GM12872 (cell line): ENCODE results near the gene TAGAP.
A peak's percentile ranks its signal among the peaks of the same experiment; 100 is the strongest.

Source experiments
- TF ChIP-seq, protein P1 (sequence below): IDR thresholded peaks from 3 replicates; pipeline ENCODE4 v1.5.1; 2011; ENCODE audit warnings: low read depth, mild to moderate bottlenecking, low read length, moderate library complexity; ENCODE audit not compliant: insufficient read depth

Gene TAGAP

DNA sequence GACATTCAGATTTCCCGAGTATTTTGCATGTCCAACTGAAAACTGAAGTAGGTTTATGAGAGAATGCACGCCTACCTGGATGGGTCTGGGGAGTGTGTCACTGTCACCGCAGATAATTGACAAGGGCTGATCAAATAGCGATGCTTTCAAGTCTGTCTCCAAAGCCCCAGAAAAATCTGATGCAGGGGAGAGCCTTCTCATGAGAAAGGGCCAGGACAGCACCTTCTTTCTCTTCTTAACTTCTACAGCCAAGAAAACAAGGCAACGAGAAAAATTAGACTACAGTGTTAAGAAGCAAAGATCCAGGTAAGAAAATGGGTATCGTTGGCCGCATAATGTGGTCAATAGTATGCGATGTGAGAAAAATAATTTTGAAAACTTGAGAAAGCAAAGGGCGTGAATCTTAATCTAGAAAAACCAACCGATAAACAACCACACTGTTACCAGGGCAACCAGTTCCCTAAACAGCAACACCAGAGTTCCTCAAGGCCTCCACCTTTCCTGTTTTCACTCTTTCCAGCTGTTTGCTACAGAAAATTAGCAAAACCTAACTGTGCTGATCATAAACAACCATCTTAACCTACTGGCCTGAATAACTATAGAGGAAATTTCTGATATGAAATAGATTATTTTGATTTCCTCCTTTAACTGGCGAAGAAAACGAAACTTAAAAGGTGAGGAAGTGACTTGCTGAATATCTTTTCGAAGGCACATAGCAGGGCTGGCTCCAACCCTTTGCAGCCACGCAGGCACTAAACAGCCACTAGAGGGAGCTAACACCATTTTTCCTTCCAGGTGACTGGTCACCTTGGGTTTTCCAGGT is 2.6 kb downstream of the TAGAP start:
- TF ChIP-seq, protein P1, sequence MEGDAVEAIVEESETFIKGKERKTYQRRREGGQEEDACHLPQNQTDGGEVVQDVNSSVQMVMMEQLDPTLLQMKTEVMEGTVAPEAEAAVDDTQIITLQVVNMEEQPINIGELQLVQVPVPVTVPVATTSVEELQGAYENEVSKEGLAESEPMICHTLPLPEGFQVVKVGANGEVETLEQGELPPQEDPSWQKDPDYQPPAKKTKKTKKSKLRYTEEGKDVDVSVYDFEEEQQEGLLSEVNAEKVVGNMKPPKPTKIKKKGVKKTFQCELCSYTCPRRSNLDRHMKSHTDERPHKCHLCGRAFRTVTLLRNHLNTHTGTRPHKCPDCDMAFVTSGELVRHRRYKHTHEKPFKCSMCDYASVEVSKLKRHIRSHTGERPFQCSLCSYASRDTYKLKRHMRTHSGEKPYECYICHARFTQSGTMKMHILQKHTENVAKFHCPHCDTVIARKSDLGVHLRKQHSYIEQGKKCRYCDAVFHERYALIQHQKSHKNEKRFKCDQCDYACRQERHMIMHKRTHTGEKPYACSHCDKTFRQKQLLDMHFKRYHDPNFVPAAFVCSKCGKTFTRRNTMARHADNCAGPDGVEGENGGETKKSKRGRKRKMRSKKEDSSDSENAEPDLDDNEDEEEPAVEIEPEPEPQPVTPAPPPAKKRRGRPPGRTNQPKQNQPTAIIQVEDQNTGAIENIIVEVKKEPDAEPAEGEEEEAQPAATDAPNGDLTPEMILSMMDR, result peak; percentile 96

DNA sequence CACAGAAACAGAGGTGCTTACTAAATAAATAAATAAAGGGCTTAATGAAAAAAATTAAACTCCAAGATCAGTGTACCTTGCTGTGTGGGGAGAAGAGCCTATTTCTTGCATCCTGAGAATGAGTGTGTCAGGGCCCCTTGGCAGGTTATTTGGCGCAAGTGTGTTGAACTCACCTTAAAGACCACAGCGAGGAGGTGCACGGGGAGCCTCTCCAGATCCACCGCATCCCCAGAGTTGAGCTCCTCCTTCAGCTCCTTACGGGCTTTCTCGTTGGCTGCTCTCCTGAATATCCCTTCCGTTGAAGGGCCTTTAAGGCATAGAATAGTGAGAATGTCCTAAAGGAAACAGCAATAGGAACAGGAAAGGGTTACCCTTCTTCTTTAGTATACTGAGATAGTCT is 3.6 kb downstream of the TAGAP start:
- TF ChIP-seq, protein P1, result no peak

DNA sequence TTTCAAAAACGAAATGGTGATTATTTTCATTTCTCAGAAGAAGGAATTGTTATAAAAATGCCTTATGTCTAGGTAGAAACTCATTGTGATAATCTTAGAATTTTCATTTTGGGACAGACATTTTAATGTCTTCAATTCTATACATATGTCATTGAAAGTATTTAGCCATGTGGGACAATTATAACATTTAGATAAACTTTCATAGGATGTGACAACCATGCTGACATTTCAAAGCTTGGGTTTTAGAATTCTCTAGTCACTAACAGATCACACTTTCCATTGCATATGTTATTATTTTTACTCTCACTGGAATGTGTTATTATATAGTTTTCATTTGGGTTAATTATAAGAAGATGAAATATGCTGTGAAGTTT is 4.9 kb downstream of the TAGAP start:
- TF ChIP-seq, protein P1, result no peak

DNA sequence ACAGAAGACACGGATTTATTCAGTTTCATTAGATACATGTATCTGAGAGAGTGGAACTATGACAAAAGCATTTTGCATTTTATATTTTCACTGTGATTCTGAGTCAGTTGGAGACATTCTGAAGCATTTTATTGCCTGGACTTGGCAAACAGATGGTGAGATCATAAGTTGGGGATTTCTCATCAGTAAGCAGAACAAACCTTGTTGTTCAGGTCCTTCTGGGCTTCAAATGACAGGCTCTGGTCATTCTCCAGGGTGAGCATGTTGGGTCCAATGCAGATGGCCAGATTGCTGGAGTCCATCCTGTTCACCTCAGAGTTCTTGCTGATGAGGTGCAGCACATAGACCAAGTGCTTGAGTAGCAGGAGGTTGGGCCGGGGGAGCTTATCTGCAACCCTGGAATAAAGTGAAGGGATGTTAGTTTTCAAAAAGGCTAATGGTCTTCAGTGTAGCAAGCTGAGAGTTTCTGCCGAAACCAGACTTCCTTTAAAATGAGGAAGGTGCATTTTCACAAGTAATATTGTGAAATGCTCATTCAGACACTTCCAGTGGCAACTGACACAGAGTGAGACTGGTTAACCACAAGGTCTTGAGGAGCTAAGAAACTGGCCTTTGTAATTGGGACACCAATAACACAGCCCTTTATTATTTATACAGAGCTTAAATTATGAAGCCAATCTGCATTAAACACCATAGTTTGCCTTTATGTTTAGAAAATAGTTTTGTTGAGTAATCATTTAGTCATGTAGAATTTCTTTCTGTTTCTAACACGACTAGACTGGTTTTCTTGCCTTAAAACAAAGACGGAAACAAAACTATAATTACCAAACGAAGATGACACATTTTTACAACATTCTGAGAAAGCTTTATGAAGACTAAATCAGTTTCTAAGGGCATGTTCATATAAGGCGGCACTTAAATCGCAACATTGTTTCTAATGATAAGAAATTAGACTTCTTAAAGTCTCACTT is 5.6 kb downstream of the TAGAP start:
- TF ChIP-seq, protein P1, result no peak

DNA sequence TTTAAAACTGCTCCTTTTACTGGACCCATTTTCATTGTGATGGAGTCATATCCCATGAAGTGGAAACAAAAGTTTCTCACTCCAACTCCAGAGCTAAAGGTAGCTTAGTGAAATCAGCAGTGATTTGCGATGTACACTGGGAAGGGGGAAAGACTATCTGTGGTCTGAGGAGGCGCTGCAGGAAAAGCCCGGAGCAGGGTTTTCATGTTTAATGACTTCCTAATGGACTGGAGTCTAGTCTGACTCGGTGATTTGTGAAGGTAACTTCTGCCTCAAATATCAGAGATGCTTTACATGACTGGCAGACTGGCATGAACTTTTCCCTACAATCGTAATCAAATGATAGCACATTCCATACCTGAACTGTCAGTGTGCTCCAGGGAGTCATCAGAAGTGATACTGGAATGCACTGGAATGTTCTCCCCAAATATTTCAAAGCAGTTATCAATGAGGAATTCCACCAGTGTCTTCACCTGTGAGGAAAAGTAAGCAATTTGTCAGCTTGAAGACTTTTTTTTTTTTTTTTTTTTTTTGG is 7.0 kb downstream of the TAGAP start:
- TF ChIP-seq, protein P1, result no peak

DNA sequence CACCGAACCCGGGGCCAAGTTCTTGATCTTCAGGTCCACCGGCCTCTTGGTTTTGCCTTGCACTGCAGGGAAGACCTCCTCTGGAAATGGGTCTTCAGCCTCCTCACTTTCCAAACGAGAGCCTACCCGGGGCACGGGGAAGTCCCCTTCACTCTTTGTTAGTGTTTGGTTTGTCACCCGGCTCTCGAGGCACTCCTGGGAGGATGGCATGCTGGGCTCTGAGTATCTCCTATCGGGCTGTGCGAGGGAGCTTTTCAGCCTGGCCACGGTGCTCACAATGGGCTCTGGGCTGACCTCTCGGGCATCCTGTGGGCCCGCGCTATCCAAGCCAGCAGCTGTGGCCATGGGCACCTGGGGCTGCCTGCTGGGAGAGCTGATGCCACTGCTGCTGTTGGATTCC is 8.1 kb downstream of the TAGAP start:
- TF ChIP-seq, protein P1, result no peak

DNA sequence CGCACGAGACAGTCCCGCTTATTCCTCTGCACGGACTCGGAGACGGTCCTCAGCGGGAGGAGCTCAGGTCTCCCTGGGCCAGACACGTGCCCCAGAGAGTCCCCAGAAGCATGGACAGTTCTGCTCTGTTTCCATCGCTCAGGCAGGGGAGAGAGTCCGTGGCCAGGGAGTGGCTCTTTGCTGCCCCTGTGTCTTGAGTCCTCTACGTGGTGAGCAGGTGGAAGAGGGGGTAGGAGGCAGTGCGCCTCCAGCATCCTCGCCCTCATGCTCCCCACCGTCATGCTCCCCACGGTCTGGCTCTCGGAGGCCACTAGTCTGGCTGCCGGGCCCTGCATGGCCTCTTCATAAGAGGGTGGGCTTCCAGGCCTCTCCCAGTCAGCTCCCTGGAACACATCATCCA is 8.9 kb downstream of the TAGAP start:
- TF ChIP-seq, protein P1, result no peak
